CD4-positive, alpha-beta T cell (primary cell): Measurements from ENCODE around the gene RNF26. TPM values are rescaled to one million over a fixed set of nuclear protein-coding genes. Genes with fewer than 3 reads are reported as not detected.

Experiments used
- ATAC-seq: fragments of 200-7000 bp; cut with Tn5 transposase; one replicate; pipeline ENCODE4 v1.10.0; 2022; ENCODE audit warnings: mild to moderate bottlenecking; ENCODE audit not compliant: poor library complexity
- CTCF ChIA-PET: fragments of 350-600 bp; sonication (Branson Sonifier 250); formaldehyde crosslinking; loops from one replicate; lab custom pipeline; 2021; ENCODE audit warnings: antibody characterized with exemption, inconsistent platforms; lab: Charles Lee
- POLR2A ChIA-PET: fragments of 350-600 bp; sonication (Branson Sonifier 250); formaldehyde crosslinking; loops from one replicate; lab custom pipeline; 2021; ENCODE audit warnings: antibody characterized with exemption, inconsistent platforms; lab: Charles Lee
- DNase-seq, 14 experiments: peaks; one replicate each; pipeline ENCODE4 v3.0.0-alpha.2; 2013 to 2020; ENCODE audit warnings: mixed read lengths in 2 of 14
- H3K27ac ChIP-seq, 2 donors: one replicate each; pipeline versions ENCODE4 v1.5.1 to v1.7.0; 2013; ENCODE audit warnings: low read length in 2 of 2, low read depth in 1 of 2, mild to moderate bottlenecking in 1 of 2
- H3K27me3 ChIP-seq, 2 experiments: 1 replicate in 1 of 2; 2 replicates in 1 of 2; pipeline versions ENCODE4 v1.6.1 to v1.7.0; 2013; ENCODE audit warnings: low read length in 2 of 2, control low read depth in 1 of 2, mild to moderate bottlenecking in 1 of 2, moderate library complexity in 1 of 2; ENCODE audit not compliant: insufficient read depth in 2 of 2, control insufficient read depth in 1 of 2
- H3K36me3 ChIP-seq: one replicate; pipeline ENCODE4 v1.6.1; 2013; ENCODE audit warnings: low read length, control low read depth; ENCODE audit not compliant: insufficient read depth
- H3K4me1 ChIP-seq: one replicate; pipeline ENCODE4 v1.6.1; 2013; ENCODE audit warnings: low read length, control low read depth; ENCODE audit not compliant: insufficient read depth
- H3K4me3 ChIP-seq: one replicate; pipeline ENCODE4 v1.5.1; 2013; ENCODE audit warnings: mild to moderate bottlenecking, low read length, moderate library complexity
- H3K9me3 ChIP-seq, 2 experiments: 1 replicate in 1 of 2; 2 replicates in 1 of 2; pipeline versions ENCODE4 v1.6.1 to v1.7.0; 2013; ENCODE audit warnings: low read length in 2 of 2, mild to moderate bottlenecking in 2 of 2, control low read depth in 1 of 2, moderate library complexity in 1 of 2; ENCODE audit not compliant: control insufficient read depth in 1 of 2, insufficient read depth in 1 of 2
- H3K27ac Mint-ChIP-seq: one replicate; pipeline ENCODE4 v1.8.0; 2020; ENCODE audit warnings: mixed read lengths
- H3K27me3 Mint-ChIP-seq: one replicate; pipeline ENCODE4 v1.8.0; 2021; ENCODE audit warnings: mixed read lengths
- H3K36me3 Mint-ChIP-seq: one replicate; pipeline ENCODE4 v1.8.0; 2021; ENCODE audit warnings: low read depth, mixed read lengths
- H3K4me1 Mint-ChIP-seq: one replicate; pipeline ENCODE4 v1.8.0; 2021; ENCODE audit warnings: low read depth, mixed read lengths
- H3K4me3 Mint-ChIP-seq: one replicate; pipeline ENCODE4 v1.8.0; 2020; ENCODE audit warnings: mild to moderate bottlenecking, mixed read lengths
- H3K9me3 Mint-ChIP-seq: one replicate; pipeline ENCODE4 v1.8.0; 2020; ENCODE audit warnings: mixed read lengths
- intact Hi-C, 2 experiments: fragments of 100-400 bp; cut with DNase I in 1 of 2; cut with micrococcal nuclease in 1 of 2; formaldehyde crosslinking; loops; one replicate each; pipeline versions ENCODE4 v1.15.1 to v1.9.0; 2023 to 2025; cut with DNase I, micrococcal nuclease
- total RNA-seq, 174 experiments: library from RNA in 2 of 174; stranded (reverse) in 2 of 174; gene quantifications; one replicate each; pipeline ENCODE4 v1.2.3 and lab custom pipeline; 2021 to 2026
- TF ChIP-seq, protein P1 (sequence below): fragments of 200-600 bp; IDR thresholded peaks from one replicate; pipeline ENCODE4 v1.8.0; 2022; ENCODE audit warnings: antibody characterized with exemption, mild to moderate bottlenecking

The RNF26 gene
- total RNA-seq, 2 experiments from 2014 or later = 18.3 to 20.5 TPM

DNA sequence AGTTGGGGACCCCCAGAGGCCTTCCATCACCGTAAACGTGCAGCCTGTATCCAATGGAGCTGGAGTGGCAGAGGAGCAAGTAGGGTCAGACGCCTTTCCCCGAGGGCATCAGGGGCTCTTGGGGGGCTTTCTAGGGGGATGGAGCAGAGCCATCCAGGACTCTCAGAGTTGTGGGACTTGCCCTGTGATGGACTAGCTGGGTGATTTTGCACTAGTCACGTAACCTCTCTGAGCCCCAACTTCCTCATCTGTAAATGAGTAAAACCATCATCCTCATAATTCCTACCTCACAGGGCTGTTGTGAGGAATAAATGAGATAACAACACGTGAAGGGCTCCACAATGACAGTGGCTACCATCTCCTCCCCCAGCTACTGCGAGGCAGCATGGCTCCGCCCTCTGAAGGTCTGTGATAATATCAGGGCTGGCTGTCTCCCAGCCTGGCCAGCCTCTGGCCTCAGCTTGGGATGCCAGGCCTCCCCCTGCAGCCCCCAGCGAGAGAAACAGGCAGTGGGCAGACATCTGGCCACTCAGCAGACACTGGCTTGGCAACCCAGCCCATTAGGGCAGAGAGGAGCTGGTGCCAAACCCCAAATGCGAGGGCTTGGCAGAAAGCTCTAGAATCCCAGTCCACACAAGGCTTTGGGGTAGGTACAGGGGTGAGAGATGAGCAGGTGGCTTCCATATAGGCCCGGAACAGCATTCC is 40.5 kb downstream of the RNF26 start:
- Mint-ChIP-seq H3K27me3 (peaks cover 20% of the 10 kb centered on the region), H3K9me3 (no peaks in the 10 kb centered on the region), H3K4me1 (no peaks in the 10 kb centered on the region), H3K36me3 (no peaks in the 10 kb centered on the region), H3K27ac (no peak overlapping the region), H3K4me3 (no peak overlapping the region)
- ATAC-seq (no peak), DNase-seq (no peak)
- H3K27ac ChIP-seq = no peak overlapping the region
- POLR2A ChIA-PET = no interaction called here
- CTCF ChIA-PET = interaction anchor here (0.8 to 7.6 kb wide), 3 partner anchors 10 to 18 kb away, joined by 3 to 66 read pairs (median 6); no protein-coding TSS in a partner anchor
- H3K27me3 ChIP-seq = peaks cover 0 to 2% of the 10 kb centered on the region in 2 experiments
- TF ChIP-seq, protein P1, sequence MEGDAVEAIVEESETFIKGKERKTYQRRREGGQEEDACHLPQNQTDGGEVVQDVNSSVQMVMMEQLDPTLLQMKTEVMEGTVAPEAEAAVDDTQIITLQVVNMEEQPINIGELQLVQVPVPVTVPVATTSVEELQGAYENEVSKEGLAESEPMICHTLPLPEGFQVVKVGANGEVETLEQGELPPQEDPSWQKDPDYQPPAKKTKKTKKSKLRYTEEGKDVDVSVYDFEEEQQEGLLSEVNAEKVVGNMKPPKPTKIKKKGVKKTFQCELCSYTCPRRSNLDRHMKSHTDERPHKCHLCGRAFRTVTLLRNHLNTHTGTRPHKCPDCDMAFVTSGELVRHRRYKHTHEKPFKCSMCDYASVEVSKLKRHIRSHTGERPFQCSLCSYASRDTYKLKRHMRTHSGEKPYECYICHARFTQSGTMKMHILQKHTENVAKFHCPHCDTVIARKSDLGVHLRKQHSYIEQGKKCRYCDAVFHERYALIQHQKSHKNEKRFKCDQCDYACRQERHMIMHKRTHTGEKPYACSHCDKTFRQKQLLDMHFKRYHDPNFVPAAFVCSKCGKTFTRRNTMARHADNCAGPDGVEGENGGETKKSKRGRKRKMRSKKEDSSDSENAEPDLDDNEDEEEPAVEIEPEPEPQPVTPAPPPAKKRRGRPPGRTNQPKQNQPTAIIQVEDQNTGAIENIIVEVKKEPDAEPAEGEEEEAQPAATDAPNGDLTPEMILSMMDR = no peak
- H3K4me3 ChIP-seq = no peak overlapping the region
- peaks cover 18% of the 10 kb centered on the region for H3K4me1 ChIP-seq
- no peaks in the 10 kb centered on the region for H3K9me3 ChIP-seq
- no peaks in the 10 kb centered on the region for H3K36me3 ChIP-seq
- intact Hi-C loops = no loop called here

DNA sequence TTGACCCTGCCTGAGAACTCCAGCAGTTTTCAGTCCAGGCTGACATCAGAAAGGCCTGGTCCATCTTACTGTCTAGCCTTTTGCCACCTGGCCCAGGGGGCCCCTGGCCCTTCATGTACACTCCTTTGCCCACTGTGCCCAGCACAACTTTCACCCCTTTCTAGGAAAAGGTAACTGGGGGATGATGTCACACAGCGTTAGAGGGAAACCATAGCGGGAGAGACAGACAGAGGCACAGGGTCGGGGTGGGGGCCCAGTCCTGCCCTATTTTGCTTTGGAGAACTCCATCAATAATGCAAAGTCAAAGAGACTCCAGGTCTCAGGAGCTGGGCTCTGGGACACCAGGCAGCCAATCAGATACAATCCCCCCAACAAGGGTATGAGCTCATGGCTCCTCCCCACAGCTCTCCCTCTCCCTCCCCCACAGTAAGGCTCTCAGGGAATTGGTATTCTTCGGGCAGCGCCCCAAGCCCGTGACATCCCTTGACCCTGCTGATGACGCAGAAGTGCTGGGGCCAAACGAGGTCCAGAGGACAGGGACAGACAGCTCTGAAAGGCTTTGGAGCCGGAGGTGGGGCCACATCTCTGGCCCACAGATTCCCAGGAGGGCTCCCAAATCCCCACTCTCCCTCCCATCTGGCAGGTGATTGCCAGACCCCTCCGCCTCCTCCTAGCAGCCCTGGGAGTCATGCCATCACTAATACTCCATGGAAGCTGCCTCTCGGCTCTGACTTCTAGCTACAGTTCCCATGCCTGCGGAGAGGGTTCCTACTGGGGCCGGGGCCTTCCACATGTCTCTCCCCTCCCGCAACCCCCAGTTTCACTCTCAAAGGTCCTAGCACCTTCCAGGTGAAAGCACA is 41.2 kb downstream of the RNF26 start:
- Histone ChIP-seq H3K27me3 (peaks cover 0 to 2% of the 10 kb centered on the region in 2 experiments), H3K4me3 (no peak overlapping the region), H3K9me3 (no peaks in the 10 kb centered on the region), H3K27ac (no peak overlapping the region), H3K4me1 (peaks cover 17% of the 10 kb centered on the region), H3K36me3 (no peaks in the 10 kb centered on the region)
- H3K36me3 Mint-ChIP-seq = no peaks in the 10 kb centered on the region
- no peak overlapping the region for H3K4me3 Mint-ChIP-seq
- no peak for DNase-seq
- ChIA-PET POLR2A (no interaction called here), CTCF (interaction anchor here (1.3 to 7.6 kb wide), 2 partner anchors 14 to 19 kb away, joined by 3 to 66 read pairs; no protein-coding TSS in a partner anchor)
- H3K9me3 Mint-ChIP-seq = no peaks in the 10 kb centered on the region
- no peak for ATAC-seq
- no peak overlapping the region for H3K27ac Mint-ChIP-seq
- intact Hi-C loops = no loop called here
- H3K4me1 Mint-ChIP-seq = no peaks in the 10 kb centered on the region
- H3K27me3 Mint-ChIP-seq = peaks cover 13% of the 10 kb centered on the region
- TF ChIP-seq, protein P1 = no peak

DNA sequence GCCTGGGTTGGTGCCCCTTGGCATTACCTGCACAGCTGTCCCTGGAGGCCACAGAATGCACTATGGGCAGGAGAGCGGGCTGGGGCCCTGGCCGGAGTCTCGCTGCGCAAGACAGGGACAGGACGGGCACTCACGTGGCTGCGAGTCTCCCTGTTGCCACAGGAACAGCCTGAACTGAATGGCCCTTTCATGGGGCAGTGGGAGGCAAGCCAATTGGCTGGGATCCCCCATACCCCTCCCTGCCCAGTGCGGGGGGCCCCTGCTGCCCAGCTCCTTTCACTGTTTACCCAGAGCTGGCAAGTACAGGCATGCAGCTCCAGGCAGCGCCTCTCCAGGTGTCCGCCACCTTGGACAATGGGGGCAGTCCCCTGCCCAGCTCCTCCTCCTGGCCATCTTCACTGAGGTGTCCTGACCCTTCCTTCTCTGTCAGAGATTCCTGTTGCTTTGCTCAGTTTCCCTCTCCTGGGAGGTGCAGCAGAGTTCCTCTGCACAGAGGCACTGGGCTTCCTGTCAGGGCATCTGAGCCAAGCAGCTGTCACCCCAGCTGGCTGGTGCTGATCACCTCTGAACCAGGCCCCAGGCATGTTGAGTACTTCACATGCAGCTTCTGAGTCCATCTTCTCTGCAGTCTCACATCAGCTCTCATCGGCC is 42.0 kb downstream of the RNF26 start:
- CTCF ChIA-PET = interaction anchor here (7.6 kb wide), 1 partner anchor 20 kb away, joined by 66 read pairs; no protein-coding TSS in a partner anchor
- TF ChIP-seq, protein P1 = no peak

More for the DNA sequence above, 42.0 kb downstream of the RNF26 start:
- POLR2A ChIA-PET = no interaction called here
- H3K4me3 ChIP-seq = no peak overlapping the region
- H3K4me1 ChIP-seq = peaks cover 23% of the 10 kb centered on the region
- H3K27me3 ChIP-seq = peaks cover 0 to 2% of the 10 kb centered on the region in 2 experiments
- Mint-ChIP-seq H3K4me3 (no peak overlapping the region), H3K9me3 (no peaks in the 10 kb centered on the region), H3K27me3 (peaks cover 9% of the 10 kb centered on the region), H3K27ac (no peak overlapping the region), H3K36me3 (no peaks in the 10 kb centered on the region), H3K4me1 (no peaks in the 10 kb centered on the region)
- no peak overlapping the region for H3K27ac ChIP-seq
- no peaks in the 10 kb centered on the region for H3K36me3 ChIP-seq
- no peaks in the 10 kb centered on the region for H3K9me3 ChIP-seq
- ATAC-seq (no peak), DNase-seq (no peak)
- intact Hi-C loops = no loop called here
